ENCODE measurements around the gene SAV1. TPM values are rescaled to one million over a fixed set of nuclear protein-coding genes. Genes with fewer than 3 reads are reported as not detected.
A peak's percentile ranks its signal among the peaks of the same experiment; 100 is the strongest.

Gene SAV1
- total RNA-seq, 2 experiments from 2014 or later, result 7.9 to 8.8 TPM

- Mint-ChIP-seq H3K27me3 (no peaks in the 10 kb centered on the region), H3K27ac (no peak overlapping the region), H3K4me1 (ENCODE audit: low read depth) (peaks cover 15% of the 10 kb centered on the region), H3K4me3 (no peak overlapping the region), H3K36me3 (ENCODE audit: low read depth) (peaks cover 9% of the 10 kb centered on the region), H3K9me3 (no peaks in the 10 kb centered on the region)
- no peak for DNase-seq
- H3K4me3 ChIP-seq (ENCODE audit: low read length), result no peak overlapping the region
- POLR2A ChIA-PET, result no interaction called here
- peaks cover 2% of the 10 kb centered on the region for H3K36me3 ChIP-seq (ENCODE audit: insufficient read depth, low read length)
- no peaks in the 10 kb centered on the region for H3K9me3 ChIP-seq (ENCODE audit: control insufficient read depth in 1 of 2, insufficient read depth in 1 of 2, low read length in 2 of 2)
- H3K27ac ChIP-seq (ENCODE audit: low read depth in 1 of 2, low read length in 2 of 2), result no peak overlapping the region
- intact Hi-C loops (cut with DNase I, micrococcal nuclease), result no loop called here
- TF ChIP-seq CTCF (IDR thresholded peaks at IDR 0.05), result no peak
- peaks cover 13% of the 10 kb centered on the region for H3K4me1 ChIP-seq (ENCODE audit: insufficient read depth, low read length)
- no peaks in the 10 kb centered on the region for H3K27me3 ChIP-seq (ENCODE audit: control insufficient read depth in 1 of 2, insufficient read depth in 2 of 2, low read length in 2 of 2)
- ATAC-seq (ENCODE audit: poor library complexity), result no peak
- CTCF ChIA-PET, result no interaction called here
These were observed 1.4 kb upstream of the SAV1 start for GRCh38 chr14:50669441-50669986.

GRCh38 chr14:50668826-50669143 is 679 bp upstream of the SAV1 start:
- Histone ChIP-seq H3K27ac (ENCODE audit: low read depth in 1 of 2, low read length in 2 of 2) (no peak overlapping the region), H3K9me3 (ENCODE audit: control insufficient read depth in 1 of 2, insufficient read depth in 1 of 2, low read length in 2 of 2) (no peaks in the 10 kb centered on the region), H3K4me3 (ENCODE audit: low read length) (peak overlapping the region; percentile 71), H3K27me3 (ENCODE audit: control insufficient read depth in 1 of 2, insufficient read depth in 2 of 2, low read length in 2 of 2) (no peaks in the 10 kb centered on the region), H3K4me1 (ENCODE audit: insufficient read depth, low read length) (peaks cover 13% of the 10 kb centered on the region), H3K36me3 (ENCODE audit: insufficient read depth, low read length) (peaks cover 2% of the 10 kb centered on the region)
- no peak overlapping the region for H3K27ac Mint-ChIP-seq
- peaks cover 11% of the 10 kb centered on the region for H3K36me3 Mint-ChIP-seq (ENCODE audit: low read depth)
- ChIA-PET POLR2A (interaction anchor here (0.8 to 1.0 kb wide), 2 partner anchors 124 to 192 kb away, joined by 3 read pairs; no protein-coding TSS in a partner anchor), CTCF (no interaction called here)
- no peak for TF ChIP-seq CTCF (IDR thresholded peaks at IDR 0.05)
- H3K4me3 Mint-ChIP-seq, result no peak overlapping the region
- ATAC-seq (ENCODE audit: poor library complexity), result no peak
- no peaks in the 10 kb centered on the region for H3K9me3 Mint-ChIP-seq
- intact Hi-C loops (cut with DNase I, micrococcal nuclease), result no loop called here
- no peak for DNase-seq
- H3K4me1 Mint-ChIP-seq (ENCODE audit: low read depth), result peaks cover 15% of the 10 kb centered on the region
- H3K27me3 Mint-ChIP-seq, result no peaks in the 10 kb centered on the region

GRCh38 chr14:50667684-50667995 is 466 bp downstream of the SAV1 start:
- H3K27ac ChIP-seq (ENCODE audit: low read depth in 1 of 2, low read length in 2 of 2), result no peak overlapping the region
- no peaks in the 10 kb centered on the region for H3K9me3 Mint-ChIP-seq
- peaks cover 15% of the 10 kb centered on the region for H3K4me1 Mint-ChIP-seq (ENCODE audit: low read depth)
- ChIA-PET POLR2A (interaction anchor here (1.0 kb wide), 1 partner anchor 193 kb away, joined by 3 read pairs; no protein-coding TSS in a partner anchor), CTCF (no interaction called here)
- no peaks in the 10 kb centered on the region for H3K9me3 ChIP-seq (ENCODE audit: control insufficient read depth in 1 of 2, insufficient read depth in 1 of 2, low read length in 2 of 2)
- intact Hi-C loops (cut with DNase I, micrococcal nuclease), result no loop called here
- H3K4me3 Mint-ChIP-seq, result peak overlapping the region; percentile 96
- peak; percentile 48 for ATAC-seq (ENCODE audit: poor library complexity)
- peak overlapping the region; percentile 71 for H3K4me3 ChIP-seq (ENCODE audit: low read length)
- H3K36me3 ChIP-seq (ENCODE audit: insufficient read depth, low read length), result peaks cover 2% of the 10 kb centered on the region
- no peaks in the 10 kb centered on the region for H3K27me3 ChIP-seq (ENCODE audit: control insufficient read depth in 1 of 2, insufficient read depth in 2 of 2, low read length in 2 of 2)
- H3K27ac Mint-ChIP-seq, result peak overlapping the region; percentile 87
- H3K4me1 ChIP-seq (ENCODE audit: insufficient read depth, low read length), result peaks cover 13% of the 10 kb centered on the region
- no peak for TF ChIP-seq CTCF (IDR thresholded peaks at IDR 0.05)
- peaks cover 15% of the 10 kb centered on the region for H3K36me3 Mint-ChIP-seq (ENCODE audit: low read depth)
- DNase-seq, result peak in 13 of 14 experiments; percentile 7 to 62 (median 25)
- H3K27me3 Mint-ChIP-seq, result no peaks in the 10 kb centered on the region
